H1 (cell line): Measurements from ENCODE around the gene PBX1. TPM values are rescaled to one million over a fixed set of nuclear protein-coding genes. Genes with fewer than 3 reads are reported as not detected.

Source experiments
- CTCF ChIA-PET: fragments of 300-600 bp; sonication (Branson Sonifier 250); formaldehyde crosslinking; loops from one replicate; lab custom pipeline; 2021; ENCODE audit not compliant: partially characterized antibody; lab: Charles Lee
- POLR2A ChIA-PET: fragments of 300-600 bp; sonication (Branson Sonifier 250); formaldehyde crosslinking; loops from one replicate; lab custom pipeline; 2021; ENCODE audit warnings: inconsistent platforms; ENCODE audit not compliant: partially characterized antibody; lab: Charles Lee
- DNase-seq, 2 experiments: peaks; one replicate each; pipeline versions ENCODE4 v3.0.0 to v3.0.0-alpha.2; 2010 to 2022; ENCODE audit warnings: low spot score in 2 of 2, low read depth in 1 of 2, mixed read lengths in 1 of 2
- FAIRE-seq: peaks from 2 replicates; lab custom pipeline; 2011; peaks lifted over from hg19 to GRCh38; lab: Jason Lieb, UNC
- H2AFZ ChIP-seq: 2 replicates; pipeline ENCODE4 v1.8.1; 2012; ENCODE audit warnings: low read length, inconsistent platforms
- H2AK5ac ChIP-seq: 2 replicates; pipeline ENCODE4 v1.6.1; 2013; ENCODE audit warnings: low read depth, low read length
- H2BK120ac ChIP-seq: replicated peaks from 2 replicates; pipeline ENCODE3; 2013; ENCODE audit warnings: low read depth, low read length, inconsistent platforms
- H2BK12ac ChIP-seq: 2 replicates; pipeline ENCODE4 v1.6.1; 2013; ENCODE audit warnings: low read depth, low read length
- H2BK15ac ChIP-seq: 2 replicates; pipeline ENCODE4 v1.6.1; 2013; ENCODE audit warnings: low read length
- H2BK20ac ChIP-seq: 2 replicates; pipeline ENCODE4 v1.6.1; 2013; ENCODE audit warnings: low read length
- H2BK5ac ChIP-seq: 2 replicates; pipeline ENCODE4 v1.6.1; 2013; ENCODE audit warnings: low read depth, low read length
- H3K14ac ChIP-seq: 2 replicates; pipeline ENCODE4 v1.6.1; 2013; ENCODE audit warnings: inconsistent platforms; ENCODE audit not compliant: insufficient read length
- H3K18ac ChIP-seq: 2 replicates; pipeline ENCODE4 v1.6.1; 2013; ENCODE audit warnings: low read length; ENCODE audit errors: extremely low read depth
- H3K23ac ChIP-seq: 2 replicates; pipeline ENCODE4 v1.6.1; 2013; ENCODE audit warnings: inconsistent platforms; ENCODE audit not compliant: insufficient read length
- H3K23me2 ChIP-seq: 2 replicates; pipeline ENCODE4 v1.6.1; 2013; ENCODE audit warnings: low read depth, low read length
- H3K27ac ChIP-seq: 2 replicates; pipeline ENCODE4 v1.6.1; 2011; ENCODE audit warnings: low read depth, low read length, inconsistent platforms
- H3K27me3 ChIP-seq, 4 experiments: replicated peaks in 1 of 4; 1 replicate in 1 of 4; 2 replicates in 3 of 4; pipeline versions ENCODE4 v1.6.1 to v1.8.1; 2011 to 2013; ENCODE audit warnings: low read length in 3 of 4, mild to moderate bottlenecking in 3 of 4, inconsistent platforms in 2 of 4, mixed read lengths in 2 of 4, moderate library complexity in 1 of 4; ENCODE audit not compliant: control insufficient read depth in 3 of 4, insufficient read depth in 3 of 4; ENCODE audit errors: extremely low read depth in 1 of 4
- H3K36me3 ChIP-seq, 4 experiments: 2 replicates each; pipeline versions ENCODE4 v1.6.1 to v1.8.1; 2011 to 2013; ENCODE audit warnings: mild to moderate bottlenecking in 4 of 4, low read length in 3 of 4, moderate library complexity in 2 of 4, control low read depth in 1 of 4, inconsistent platforms in 1 of 4; ENCODE audit not compliant: insufficient read depth in 4 of 4, control insufficient read depth in 2 of 4
- H3K4ac ChIP-seq: replicated peaks from 2 replicates; pipeline ENCODE3; 2013; ENCODE audit warnings: low read length, low read depth, mixed read lengths, inconsistent platforms; ENCODE audit not compliant: insufficient read length
- H3K4me1 ChIP-seq, 4 experiments: replicated peaks in 1 of 4; 1 replicate in 1 of 4; 2 replicates in 3 of 4; pipeline versions ENCODE4 v1.6.1 to v1.8.1; 2011 to 2013; ENCODE audit warnings: low read length in 3 of 4, inconsistent platforms in 2 of 4, mixed read lengths in 1 of 4; ENCODE audit not compliant: insufficient read depth in 4 of 4, control insufficient read depth in 3 of 4
- H3K4me2 ChIP-seq, 2 experiments: 2 replicates each; pipeline versions ENCODE4 v1.6.1 to v1.8.1; 2011 to 2013; ENCODE audit warnings: low read depth in 2 of 2, low read length in 2 of 2, control low read depth in 1 of 2, inconsistent platforms in 1 of 2, mild to moderate bottlenecking in 1 of 2; ENCODE audit not compliant: insufficient read depth in 1 of 2
- H3K4me3 ChIP-seq, 4 experiments: fragments of 200-600, 300-600 bp in 1 of 4; sonication (generic), shearing (Covaris generic), sonication (Bioruptor Twin) in 1 of 4; 2 replicates each; pipeline versions ENCODE4 v1.5.1 to v1.8.1; 2011 to 2016; ENCODE audit warnings: low read length in 4 of 4, low read depth in 3 of 4, control low read depth in 2 of 4, inconsistent platforms in 2 of 4, mild to moderate bottlenecking in 2 of 4, mixed read lengths in 1 of 4, moderate library complexity in 1 of 4; ENCODE audit not compliant: insufficient read depth in 2 of 4; ENCODE audit errors: extremely low read depth in 1 of 4
- H3K56ac ChIP-seq: replicated peaks from 2 replicates; pipeline ENCODE3; 2013; ENCODE audit warnings: low read depth, mild to moderate bottlenecking, mixed read lengths, low read length, inconsistent platforms; ENCODE audit not compliant: insufficient read length
- H3K79me1 ChIP-seq: 2 replicates; pipeline ENCODE4 v1.6.1; 2013; ENCODE audit warnings: low read depth, low read length, control low read depth
- H3K79me2 ChIP-seq, 2 experiments: 2 replicates each; pipeline versions ENCODE4 v1.6.1 to v1.8.1; 2012 to 2013; ENCODE audit warnings: low read length in 2 of 2, mild to moderate bottlenecking in 2 of 2, inconsistent platforms in 1 of 2; ENCODE audit not compliant: insufficient read depth in 2 of 2, control insufficient read depth in 1 of 2
- H3K9ac ChIP-seq, 4 experiments: replicated peaks in 1 of 4; 1 replicate in 1 of 4; 2 replicates in 3 of 4; pipeline versions ENCODE4 v1.6.1 to v1.8.1; 2011 to 2013; ENCODE audit warnings: low read depth in 3 of 4, low read length in 3 of 4, control low read depth in 2 of 4, mild to moderate bottlenecking in 2 of 4, moderate library complexity in 2 of 4, inconsistent platforms in 1 of 4; ENCODE audit errors: extremely low read depth in 1 of 4
- H3K9me3 ChIP-seq, 2 experiments: 2 replicates each; pipeline versions ENCODE4 v1.6.1 to v1.8.1; 2012 to 2013; ENCODE audit warnings: mild to moderate bottlenecking in 2 of 2, moderate library complexity in 2 of 2, control low read depth in 1 of 2, inconsistent platforms in 1 of 2, low read depth in 1 of 2, low read length in 1 of 2, mixed read lengths in 1 of 2; ENCODE audit not compliant: insufficient read depth in 2 of 2
- H4K20me1 ChIP-seq, 2 experiments: replicated peaks in 1 of 2; 2 replicates each; pipeline versions ENCODE3 to v1.8.1; 2011 to 2013; ENCODE audit warnings: inconsistent platforms in 2 of 2, low read length in 2 of 2, mild to moderate bottlenecking in 1 of 2; ENCODE audit not compliant: insufficient read depth in 2 of 2, control insufficient read depth in 1 of 2
- H4K5ac ChIP-seq: 2 replicates; pipeline ENCODE4 v1.6.1; 2013; ENCODE audit warnings: low read length, low read depth, mixed read lengths, inconsistent platforms; ENCODE audit not compliant: insufficient read length
- H4K8ac ChIP-seq: 2 replicates; pipeline ENCODE4 v1.8.0; 2013; ENCODE audit warnings: mild to moderate bottlenecking, moderate library complexity, low read length, inconsistent platforms; ENCODE audit not compliant: insufficient read depth; ENCODE audit errors: extremely low read depth
- H4K91ac ChIP-seq: replicated peaks from 2 replicates; pipeline ENCODE3; 2013; ENCODE audit warnings: low read length, mixed read lengths, inconsistent platforms; ENCODE audit not compliant: insufficient read length
- KDM1A ChIP-seq: fragments of 200-600, 300-600 bp; sonication (generic); IDR thresholded peaks from 2 replicates; pipeline ENCODE4 v1.7.1; 2016; ENCODE audit warnings: mild to moderate bottlenecking, low read length, borderline replicate concordance
- POLR2A ChIP-seq, 2 experiments: IDR thresholded peaks; 1 replicate in 1 of 2; 2 replicates in 1 of 2; pipeline ENCODE4 v1.6.1; 2011; ENCODE audit warnings: low read depth in 2 of 2, low read length in 2 of 2, mild to moderate bottlenecking in 2 of 2; ENCODE audit errors: control extremely low read depth in 1 of 2
- WGBS, 2 experiments: shearing (Covaris generic) in 1 of 2; methylation state at CpG; one replicate each; pipeline versions ENCODE4 v1.1.6 to v1.1.7; 2013 to 2015; ENCODE audit warnings: low lambda C conversion rate in 2 of 2, mixed read lengths in 2 of 2, inconsistent platforms in 1 of 2, low coverage in 1 of 2, missing lambda C conversion rate in 1 of 2; ENCODE audit not compliant: insufficient replicate concordance in 2 of 2, insufficient coverage in 1 of 2, insufficient read length in 1 of 2; ENCODE audit errors: extremely low coverage in 1 of 2, missing lambda C conversion rate in 1 of 2; 5-methylcytosine and 5-hydroxymethylcytosine counted together
- polyA plus RNA-seq, 7 experiments: library from polyadenylated mRNA; depleted of rRNA in 3 of 7; stranded (reverse) in 5 of 7; unstranded in 2 of 7; fragments of >200 nt in 5 of 7; fragments of 200-250 nt in 2 of 7; gene quantifications; 1 replicate in 5 of 7; 2 replicates in 1 of 7; 4 replicates in 1 of 7; pipeline versions ENCODE4 v1.2.1 to v1.2.3, GENCODE V29; 2011 to 2013; ENCODE audit warnings: missing spikeins in 2 of 7, mixed read lengths in 2 of 7
- total RNA-seq: library from RNA; stranded (reverse); fragmentation: NEBNext Ultra II Directional; extraction: Animal tissue kit (Norgen Biotek cat#: 25700); gene quantifications from 2 replicates; pipeline ENCODE4 v1.2.1, GENCODE V29; 2021

Gene PBX1
- total and polyA plus RNA-seq, 2 of the 8 experiments (the other 6 are each of a cell fraction or from before 2014, with no cell fraction given) = 87.4 to 124 TPM

DNA sequence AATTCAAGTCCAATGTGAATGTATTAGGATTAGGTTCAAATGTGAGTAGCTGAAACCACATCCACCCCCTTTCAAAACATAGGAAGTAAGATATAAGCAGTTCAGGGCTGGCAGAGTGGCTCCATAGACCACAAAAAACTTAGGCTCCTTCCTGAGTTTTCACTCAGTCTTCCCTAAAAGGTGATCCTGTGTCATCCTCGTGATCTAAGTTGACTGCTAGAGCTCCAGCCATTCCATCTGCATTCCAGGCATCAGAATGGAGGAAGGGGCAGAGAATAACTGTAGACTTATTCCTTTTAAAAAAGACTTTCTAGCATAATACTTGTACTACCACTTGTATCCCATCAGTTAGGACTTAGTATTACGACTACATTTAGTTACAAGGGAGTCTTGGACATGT is 204.1 kb downstream of the PBX1 start:
- H3K36me3 ChIP-seq = no peaks in the 10 kb centered on the region
- no peak overlapping the region for H4K5ac ChIP-seq
- H3K18ac ChIP-seq = no peak overlapping the region
- no peak overlapping the region for H3K4ac ChIP-seq
- ChIA-PET CTCF (interaction anchor here (0.6 to 4.6 kb wide), 3 partner anchors 11 to 33 kb away, joined by 3 to 26 read pairs (median 4); no protein-coding TSS in a partner anchor), POLR2A (no interaction called here)
- no peak overlapping the region for H3K27ac ChIP-seq
- no peak overlapping the region for H4K91ac ChIP-seq
- TF ChIP-seq KDM1A (0 out of 2 replicates have a peak, but pooled peaks have one; percentile 61), POLR2A (IDR thresholded peaks at IDR 0.05; ENCODE audit: control extremely low read depth in 1 of 2, low read depth in 2 of 2, low read length in 2 of 2) (no peak)
- no peak overlapping the region for H2AK5ac ChIP-seq
- peaks cover 0 to 11% (median 6%) of the 10 kb centered on the region in 4 experiments; a peak in 4 of 7 replicates for H3K4me1 ChIP-seq
- FAIRE-seq (no peak), DNase-seq (no peak)
- H3K23me2 ChIP-seq = no peaks in the 10 kb centered on the region
- H2BK15ac ChIP-seq = no peak overlapping the region
- peaks cover 12% of the 10 kb centered on the region for H3K79me1 ChIP-seq
- H2BK5ac ChIP-seq = no peak overlapping the region
- H3K56ac ChIP-seq = no peak overlapping the region
- no peaks in the 10 kb centered on the region for H3K9me3 ChIP-seq
- no peak overlapping the region for H2AFZ ChIP-seq
- H3K79me2 ChIP-seq = peaks cover 0 to 77% of the 10 kb centered on the region in 2 experiments; a peak in 2 of 4 replicates
- H2BK120ac ChIP-seq = no peak overlapping the region
- H3K23ac ChIP-seq = no peak overlapping the region
- WGBS, 2 experiments = 88% methylated on average over 2 of the region's 2 CpGs; no CpG with 5 or more reads in 1 of the 2 experiments
- no peak overlapping the region for H3K4me3 ChIP-seq
- no peak overlapping the region for H2BK20ac ChIP-seq
- no peak overlapping the region for H4K8ac ChIP-seq
- no peak overlapping the region for H3K9ac ChIP-seq
- H3K27me3 ChIP-seq = no peaks in the 10 kb centered on the region
- H4K20me1 ChIP-seq = peaks cover 2 to 3% of the 10 kb centered on the region in 2 experiments
- H3K14ac ChIP-seq = no peak overlapping the region
- no peak overlapping the region for H3K4me2 ChIP-seq
- H2BK12ac ChIP-seq = no peak overlapping the region
